HG02981 (cell line): ENCODE data around the gene RCC1.
"Not testable (repeated sequence)": the region's sequence is repeated elsewhere in the genome, so short reads cannot be mapped to it uniquely, and the experiment has no call there.

Experiments used
- ATAC-seq: cut with Tn5 transposase; IDR thresholded peaks from one replicate; pipeline ENCODE4 v1.9.1; 2021; ENCODE audit warnings: mild to moderate bottlenecking, moderate library complexity; ENCODE audit not compliant: unreplicated experiment

Gene RCC1

GRCh38 chr1:28505406-28506187, at the start of gene RCC1:
Gene RCC1, plus strand, starts transcription at chr1:28506043. Its CDS starts 23,824 bp downstream, at chr1:28529867.
- peak; percentile 77 for ATAC-seq

- ATAC-seq, result no peak
Measured at GRCh38 chr1:28456078-28456477, 49.8 kb upstream of the RCC1 start.

GRCh38 chr1:28457678-28458077, 48.2 kb upstream of the RCC1 start:
- ATAC-seq, result no peak

GRCh38 chr1:28458237-28459228, 47.3 kb upstream of the RCC1 start:
- ATAC-seq, result no peak

GRCh38 chr1:28466226-28466778, 39.5 kb upstream of the RCC1 start:
- no peak for ATAC-seq

GRCh38 chr1:28470146-28470545, 35.7 kb upstream of the RCC1 start:
- no peak for ATAC-seq

GRCh38 chr1:28479497-28479896, 26.3 kb upstream of the RCC1 start:
- ATAC-seq, result not testable (repeated sequence)

- no peak for ATAC-seq
Measured at GRCh38 chr1:28480308-28480707, 25.5 kb upstream of the RCC1 start.

- no peak for ATAC-seq
Measured at GRCh38 chr1:28482138-28482537, 23.7 kb upstream of the RCC1 start.

- ATAC-seq, result no peak
Measured at GRCh38 chr1:28482702-28483101, 23.1 kb upstream of the RCC1 start.

GRCh38 chr1:28494737-28495136, 11.1 kb upstream of the RCC1 start:
- no peak for ATAC-seq

GRCh38 chr1:28499553-28499952, 6.3 kb upstream of the RCC1 start:
- no peak for ATAC-seq

GRCh38 chr1:28501925-28502324, 3.9 kb upstream of the RCC1 start:
- no peak for ATAC-seq

GRCh38 chr1:28503117-28503516, 2.7 kb upstream of the RCC1 start:
- ATAC-seq, result no peak

GRCh38 chr1:28506907-28507246, 1.0 kb downstream of the RCC1 start:
- no peak for ATAC-seq

- ATAC-seq, result no peak
Measured at GRCh38 chr1:28507247-28507645, 1.4 kb downstream of the RCC1 start.

GRCh38 chr1:28507646-28508434, 2.0 kb downstream of the RCC1 start:
- no peak for ATAC-seq

GRCh38 chr1:28508435-28508754, 2.6 kb downstream of the RCC1 start:
- no peak for ATAC-seq

GRCh38 chr1:28509705-28510272, 3.9 kb downstream of the RCC1 start:
- ATAC-seq, result no peak

- no peak for ATAC-seq
Measured at GRCh38 chr1:28510273-28510969, 4.6 kb downstream of the RCC1 start.
